HEK293 (cell line): ENCODE measurements around the gene BEST2.

Experiments
- GLIS2 ChIP-seq: fragments of 450-650 bp; formaldehyde crosslinking; IDR thresholded peaks from 2 replicates; pipeline ENCODE4 v1.5.1; 2016; ENCODE audit warnings: missing biosample characterization, missing genetic modification characterization
- KLF1 ChIP-seq: fragments of 450-650 bp; formaldehyde crosslinking; IDR thresholded peaks from 2 replicates; pipeline ENCODE4 v1.5.1; 2016; ENCODE audit warnings: missing biosample characterization, missing genetic modification characterization
- KLF16 ChIP-seq: fragments of 450-650 bp; formaldehyde crosslinking; IDR thresholded peaks from 2 replicates; pipeline ENCODE4 v1.5.1; 2017; ENCODE audit warnings: missing biosample characterization, missing genetic modification characterization
- OSR2 ChIP-seq: fragments of 450-650 bp; formaldehyde crosslinking; IDR thresholded peaks from 2 replicates; pipeline ENCODE4 v1.5.1; 2016; ENCODE audit warnings: missing biosample characterization, missing genetic modification characterization
- PRDM4 ChIP-seq: fragments of 450-650 bp; formaldehyde crosslinking; IDR thresholded peaks from 2 replicates; pipeline ENCODE4 v1.5.1; 2017; ENCODE audit warnings: missing biosample characterization, missing genetic modification characterization
- REST ChIP-seq: fragments of 450-650 bp; formaldehyde crosslinking; IDR thresholded peaks from 2 replicates; pipeline ENCODE4 v1.5.1; 2016; ENCODE audit warnings: missing biosample characterization, missing genetic modification characterization
- SP3 ChIP-seq: fragments of 450-650 bp; formaldehyde crosslinking; IDR thresholded peaks from 2 replicates; pipeline ENCODE4 v1.5.1; 2016; ENCODE audit warnings: missing biosample characterization, missing genetic modification characterization
- ZFP41 ChIP-seq: fragments of 450-650 bp; formaldehyde crosslinking; IDR thresholded peaks from 2 replicates; pipeline ENCODE4 v1.5.1; 2016; ENCODE audit warnings: missing biosample characterization, missing genetic modification characterization, borderline replicate concordance
- ZIC2 ChIP-seq: fragments of 450-650 bp; formaldehyde crosslinking; IDR thresholded peaks from 2 replicates; pipeline ENCODE4 v1.5.1; 2016; ENCODE audit warnings: missing biosample characterization, missing genetic modification characterization
- ZNF133 ChIP-seq: fragments of 450-650 bp; formaldehyde crosslinking; IDR thresholded peaks from 2 replicates; pipeline ENCODE4 v1.5.1; 2016; ENCODE audit warnings: missing biosample characterization, missing genetic modification characterization
- ZNF146 ChIP-seq: fragments of 450-650 bp; formaldehyde crosslinking; IDR thresholded peaks from 2 replicates; pipeline ENCODE4 v1.5.1; 2016; ENCODE audit warnings: missing biosample characterization, missing genetic modification characterization
- ZNF202 ChIP-seq: fragments of 450-650 bp; formaldehyde crosslinking; IDR thresholded peaks from 2 replicates; pipeline ENCODE4 v1.5.1; 2016; ENCODE audit warnings: missing biosample characterization, missing genetic modification characterization, borderline replicate concordance
- ZNF391 ChIP-seq: fragments of 450-650 bp; formaldehyde crosslinking; IDR thresholded peaks from 2 replicates; pipeline ENCODE4 v1.5.1; 2016; ENCODE audit warnings: low read depth, missing biosample characterization, missing genetic modification characterization, borderline replicate concordance
- ZNF433 ChIP-seq: fragments of 450-650 bp; formaldehyde crosslinking; IDR thresholded peaks from 2 replicates; pipeline ENCODE4 v1.5.1; 2016; ENCODE audit warnings: missing biosample characterization, missing genetic modification characterization, low read depth
- ZNF501 ChIP-seq: fragments of 450-650 bp; formaldehyde crosslinking; IDR thresholded peaks from 2 replicates; pipeline ENCODE4 v1.5.1; 2016; ENCODE audit warnings: missing biosample characterization, missing genetic modification characterization
- ZNF561 ChIP-seq: fragments of 450-650 bp; IDR thresholded peaks from 2 replicates; pipeline ENCODE4 v1.5.1; 2018; ENCODE audit warnings: missing biosample characterization, missing genetic modification characterization, borderline replicate concordance
- ZNF621 ChIP-seq: fragments of 450-650 bp; formaldehyde crosslinking; IDR thresholded peaks from 2 replicates; pipeline ENCODE4 v1.5.1; 2017; ENCODE audit warnings: missing biosample characterization, missing genetic modification characterization
- ZNF623 ChIP-seq: fragments of 450-650 bp; formaldehyde crosslinking; IDR thresholded peaks from 2 replicates; pipeline ENCODE4 v1.5.1; 2016; ENCODE audit warnings: missing biosample characterization, missing genetic modification characterization
- ZNF677 ChIP-seq: fragments of 450-650 bp; IDR thresholded peaks from 2 replicates; pipeline ENCODE4 v1.5.0; 2018; ENCODE audit warnings: missing biosample characterization, mild to moderate bottlenecking, missing genetic modification characterization, moderate library complexity
- ZSCAN16 ChIP-seq: fragments of 450-650 bp; formaldehyde crosslinking; IDR thresholded peaks from 2 replicates; pipeline ENCODE4 v1.5.1; 2016; ENCODE audit warnings: missing biosample characterization, missing genetic modification characterization
- ZSCAN30 ChIP-seq: fragments of 450-650 bp; IDR thresholded peaks from 2 replicates; pipeline ENCODE4 v1.5.1; 2018; ENCODE audit warnings: missing biosample characterization, mild to moderate bottlenecking, missing genetic modification characterization, moderate library complexity
- ZSCAN5A ChIP-seq: fragments of 450-650 bp; formaldehyde crosslinking; IDR thresholded peaks from 2 replicates; pipeline ENCODE4 v1.5.1; 2016; ENCODE audit warnings: missing biosample characterization, missing genetic modification characterization
- TF ChIP-seq, protein P1 (sequence below): fragments of 450-650 bp; formaldehyde crosslinking; IDR thresholded peaks from 2 replicates; pipeline ENCODE4 v1.5.1; 2017; ENCODE audit warnings: missing biosample characterization, missing genetic modification characterization
- TF ChIP-seq, protein P2 (sequence below): fragments of 450-650 bp; formaldehyde crosslinking; IDR thresholded peaks from 2 replicates; pipeline ENCODE4 v1.5.1; 2017; ENCODE audit warnings: missing biosample characterization, mild to moderate bottlenecking, missing genetic modification characterization, moderate library complexity
- TF ChIP-seq, protein P3 (sequence below): fragments of 450-650 bp; formaldehyde crosslinking; conservative IDR thresholded peaks from 2 replicates; pipeline ENCODE4 v1.5.1; 2016; ENCODE audit warnings: low read depth, missing biosample characterization, missing genetic modification characterization

BEST2 gene

DNA sequence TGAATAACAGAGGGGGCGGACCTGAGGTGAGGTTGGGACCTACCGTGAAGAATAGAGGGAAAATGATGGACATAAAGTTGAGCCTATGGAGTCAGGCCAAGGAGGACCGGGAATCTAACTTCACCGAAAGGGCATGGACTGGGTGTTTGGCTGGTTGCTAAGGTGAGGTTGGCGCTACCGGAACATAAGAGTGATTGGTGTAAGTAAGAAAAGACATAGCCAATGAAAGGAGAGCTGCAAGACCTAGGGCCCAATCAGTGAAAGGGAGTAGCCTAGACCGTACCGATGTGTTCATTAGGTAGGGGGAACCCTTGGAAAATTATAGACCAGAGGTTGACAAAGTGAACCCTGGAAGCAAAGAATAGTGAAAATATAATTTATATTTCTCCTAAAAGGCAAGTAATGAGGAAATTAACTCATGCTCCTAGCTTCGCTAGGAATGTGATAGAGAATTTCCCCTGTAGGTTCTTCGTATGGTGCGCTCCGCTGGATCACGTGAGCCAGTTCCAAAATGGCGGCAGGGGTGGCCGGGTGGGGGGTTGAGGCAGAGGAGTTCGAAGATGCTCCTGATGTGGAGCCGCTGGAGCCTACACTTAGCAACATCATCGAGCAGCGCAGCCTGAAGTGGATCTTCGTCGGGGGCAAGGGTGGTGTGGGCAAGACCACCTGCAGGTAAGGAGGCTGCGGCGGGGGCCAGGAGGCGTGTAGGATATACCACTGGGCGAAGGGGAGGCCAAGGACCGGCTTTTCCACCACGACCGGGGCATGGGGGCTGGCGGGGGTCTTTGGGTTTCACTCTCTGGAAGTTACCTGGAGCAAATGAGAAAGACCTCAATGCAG lies 14.4 kb upstream of the BEST2 start, which contains the start of gene GET3 (continued):
- TF ChIP-seq KLF1 (peak; percentile 38; the same call in 1 of the 2 replicates), ZIC2 (tag by site-specific recombination) (no peak), ZNF391 (peak; percentile 42; the same call in 1 of the 2 replicates), ZNF146 (tag by site-specific recombination) (0 out of 2 replicates have a peak, but pooled peaks have one; percentile 13), ZSCAN5A (tag by site-specific recombination) (no peak), ZNF501 (tag by site-specific recombination) (peak; percentile 65; the same call in 1 of the 2 replicates), ZNF433 (no peak), ZNF677 (no peak), PRDM4 (0 out of 2 replicates have a peak, but pooled peaks have one; percentile 44), KLF16 (tag by site-specific recombination) (peak; percentile 86), ZSCAN16 (tag by site-specific recombination) (no peak), ZNF623 (tag by site-specific recombination) (peak; percentile 28; the same call in 1 of the 2 replicates), GLIS2 (tag by site-specific recombination) (0 out of 2 replicates have a peak, but pooled peaks have one; percentile 9), ZFP41 (no peak), ZSCAN30 (tag by site-specific recombination) (0 out of 2 replicates have a peak, but pooled peaks have one; percentile 50), ZNF621 (tag by site-specific recombination) (no peak), SP3 (tag by site-specific recombination) (peak; percentile 63), ZNF133 (tag by site-specific recombination) (no peak), ZNF202 (tag by site-specific recombination) (no peak), ZNF561 (peak; percentile 34; the same call in 1 of the 2 replicates), REST (tag by site-specific recombination) (peak; percentile 29; the same call in 1 of the 2 replicates), OSR2 (tag by site-specific recombination) (peak; percentile 20; the same call in 1 of the 2 replicates)
- TF ChIP-seq, protein P1, sequence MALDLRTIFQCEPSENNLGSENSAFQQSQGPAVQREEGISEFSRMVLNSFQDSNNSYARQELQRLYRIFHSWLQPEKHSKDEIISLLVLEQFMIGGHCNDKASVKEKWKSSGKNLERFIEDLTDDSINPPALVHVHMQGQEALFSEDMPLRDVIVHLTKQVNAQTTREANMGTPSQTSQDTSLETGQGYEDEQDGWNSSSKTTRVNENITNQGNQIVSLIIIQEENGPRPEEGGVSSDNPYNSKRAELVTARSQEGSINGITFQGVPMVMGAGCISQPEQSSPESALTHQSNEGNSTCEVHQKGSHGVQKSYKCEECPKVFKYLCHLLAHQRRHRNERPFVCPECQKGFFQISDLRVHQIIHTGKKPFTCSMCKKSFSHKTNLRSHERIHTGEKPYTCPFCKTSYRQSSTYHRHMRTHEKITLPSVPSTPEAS (tag by site-specific recombination), result peak; percentile 38; the same call in 1 of the 2 replicates
- TF ChIP-seq, protein P2, sequence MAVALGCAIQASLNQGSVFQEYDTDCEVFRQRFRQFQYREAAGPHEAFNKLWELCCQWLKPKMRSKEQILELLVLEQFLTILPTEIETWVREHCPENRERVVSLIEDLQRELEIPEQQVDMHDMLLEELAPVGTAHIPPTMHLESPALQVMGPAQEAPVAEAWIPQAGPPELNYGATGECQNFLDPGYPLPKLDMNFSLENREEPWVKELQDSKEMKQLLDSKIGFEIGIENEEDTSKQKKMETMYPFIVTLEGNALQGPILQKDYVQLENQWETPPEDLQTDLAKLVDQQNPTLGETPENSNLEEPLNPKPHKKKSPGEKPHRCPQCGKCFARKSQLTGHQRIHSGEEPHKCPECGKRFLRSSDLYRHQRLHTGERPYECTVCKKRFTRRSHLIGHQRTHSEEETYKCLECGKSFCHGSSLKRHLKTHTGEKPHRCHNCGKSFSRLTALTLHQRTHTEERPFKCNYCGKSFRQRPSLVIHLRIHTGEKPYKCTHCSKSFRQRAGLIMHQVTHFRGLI (tag by site-specific recombination), result no peak
- TF ChIP-seq, protein P3, sequence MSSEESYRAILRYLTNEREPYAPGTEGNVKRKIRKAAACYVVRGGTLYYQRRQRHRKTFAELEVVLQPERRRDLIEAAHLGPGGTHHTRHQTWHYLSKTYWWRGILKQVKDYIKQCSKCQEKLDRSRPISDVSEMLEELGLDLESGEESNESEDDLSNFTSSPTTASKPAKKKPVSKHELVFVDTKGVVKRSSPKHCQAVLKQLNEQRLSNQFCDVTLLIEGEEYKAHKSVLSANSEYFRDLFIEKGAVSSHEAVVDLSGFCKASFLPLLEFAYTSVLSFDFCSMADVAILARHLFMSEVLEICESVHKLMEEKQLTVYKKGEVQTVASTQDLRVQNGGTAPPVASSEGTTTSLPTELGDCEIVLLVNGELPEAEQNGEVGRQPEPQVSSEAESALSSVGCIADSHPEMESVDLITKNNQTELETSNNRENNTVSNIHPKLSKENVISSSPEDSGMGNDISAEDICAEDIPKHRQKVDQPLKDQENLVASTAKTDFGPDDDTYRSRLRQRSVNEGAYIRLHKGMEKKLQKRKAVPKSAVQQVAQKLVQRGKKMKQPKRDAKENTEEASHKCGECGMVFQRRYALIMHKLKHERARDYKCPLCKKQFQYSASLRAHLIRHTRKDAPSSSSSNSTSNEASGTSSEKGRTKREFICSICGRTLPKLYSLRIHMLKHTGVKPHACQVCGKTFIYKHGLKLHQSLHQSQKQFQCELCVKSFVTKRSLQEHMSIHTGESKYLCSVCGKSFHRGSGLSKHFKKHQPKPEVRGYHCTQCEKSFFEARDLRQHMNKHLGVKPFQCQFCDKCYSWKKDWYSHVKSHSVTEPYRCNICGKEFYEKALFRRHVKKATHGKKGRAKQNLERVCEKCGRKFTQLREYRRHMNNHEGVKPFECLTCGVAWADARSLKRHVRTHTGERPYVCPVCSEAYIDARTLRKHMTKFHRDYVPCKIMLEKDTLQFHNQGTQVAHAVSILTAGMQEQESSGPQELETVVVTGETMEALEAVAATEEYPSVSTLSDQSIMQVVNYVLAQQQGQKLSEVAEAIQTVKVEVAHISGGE, result 0 out of 2 replicates have a peak, but pooled peaks have one; percentile 33
